ENCODE measurements around the gene USP12.
"Not testable (repeated sequence)": the region's sequence is repeated elsewhere in the genome, so short reads cannot be mapped to it uniquely, and the experiment has no call there.

Gene USP12

GRCh38 chr13:27076421-27076820, 95.2 kb downstream of the USP12 start:
- DNase-seq (ENCODE audit: low spot score) = no peak

- no peak for DNase-seq (ENCODE audit: low spot score)
Observed at GRCh38 chr13:27073186-27073585, 98.4 kb downstream of the USP12 start.

GRCh38 chr13:27066123-27066522, 105.5 kb downstream of the USP12 start:
- DNase-seq (ENCODE audit: low spot score) = not testable (repeated sequence)

- no peak for DNase-seq (ENCODE audit: low spot score)
Observed at GRCh38 chr13:27065582-27065981, 106.0 kb downstream of the USP12 start.

GRCh38 chr13:27064252-27064995, 107.2 kb downstream of the USP12 start:
- no peak for DNase-seq (ENCODE audit: low spot score)

- DNase-seq (ENCODE audit: low spot score) = no peak
Observed at GRCh38 chr13:27057817-27058216, 113.8 kb downstream of the USP12 start.

GRCh38 chr13:27055526-27055925, 116.1 kb downstream of the USP12 start:
- DNase-seq (ENCODE audit: low spot score) = no peak

- no peak for DNase-seq (ENCODE audit: low spot score)
Observed at GRCh38 chr13:27054760-27055159, 116.9 kb downstream of the USP12 start.

- DNase-seq (ENCODE audit: low spot score) = no peak
Observed at GRCh38 chr13:27053902-27054595, 117.6 kb downstream of the USP12 start.

GRCh38 chr13:27053210-27053884, 118.3 kb downstream of the USP12 start:
- no peak for DNase-seq (ENCODE audit: low spot score)

GRCh38 chr13:27052551-27053208, 118.9 kb downstream of the USP12 start:
- no peak for DNase-seq (ENCODE audit: low spot score)

- DNase-seq (ENCODE audit: low spot score) = no peak
Observed at GRCh38 chr13:27047081-27047480, 124.5 kb downstream of the USP12 start.

- no peak for DNase-seq (ENCODE audit: low spot score)
Observed at GRCh38 chr13:27044837-27045570, 126.6 kb downstream of the USP12 start.

- peak; percentile 70 for DNase-seq (ENCODE audit: low spot score)
Observed at GRCh38 chr13:27043013-27043412, 128.6 kb downstream of the USP12 start.

- no peak for DNase-seq (ENCODE audit: low spot score)
Observed at GRCh38 chr13:27041341-27041740, 130.3 kb downstream of the USP12 start.

GRCh38 chr13:27040826-27041108, 130.8 kb downstream of the USP12 start:
- DNase-seq (ENCODE audit: low spot score) = no peak

- DNase-seq (ENCODE audit: low spot score) = no peak
Observed at GRCh38 chr13:27039171-27039701, 132.4 kb downstream of the USP12 start.

GRCh38 chr13:27038323-27038722, 133.3 kb downstream of the USP12 start:
- DNase-seq (ENCODE audit: low spot score) = no peak

- DNase-seq (ENCODE audit: low spot score) = no peak
Observed at GRCh38 chr13:27037571-27037970, 134.0 kb downstream of the USP12 start.

GRCh38 chr13:27037171-27037570, 134.4 kb downstream of the USP12 start:
- DNase-seq (ENCODE audit: low spot score) = no peak

- no peak for DNase-seq (ENCODE audit: low spot score)
Observed at GRCh38 chr13:27036236-27036981, 135.2 kb downstream of the USP12 start.

Data from putamen (tissue), 1 donor.